Measurements from ENCODE around the gene PTTG1IP.

Gene PTTG1IP

DNA sequence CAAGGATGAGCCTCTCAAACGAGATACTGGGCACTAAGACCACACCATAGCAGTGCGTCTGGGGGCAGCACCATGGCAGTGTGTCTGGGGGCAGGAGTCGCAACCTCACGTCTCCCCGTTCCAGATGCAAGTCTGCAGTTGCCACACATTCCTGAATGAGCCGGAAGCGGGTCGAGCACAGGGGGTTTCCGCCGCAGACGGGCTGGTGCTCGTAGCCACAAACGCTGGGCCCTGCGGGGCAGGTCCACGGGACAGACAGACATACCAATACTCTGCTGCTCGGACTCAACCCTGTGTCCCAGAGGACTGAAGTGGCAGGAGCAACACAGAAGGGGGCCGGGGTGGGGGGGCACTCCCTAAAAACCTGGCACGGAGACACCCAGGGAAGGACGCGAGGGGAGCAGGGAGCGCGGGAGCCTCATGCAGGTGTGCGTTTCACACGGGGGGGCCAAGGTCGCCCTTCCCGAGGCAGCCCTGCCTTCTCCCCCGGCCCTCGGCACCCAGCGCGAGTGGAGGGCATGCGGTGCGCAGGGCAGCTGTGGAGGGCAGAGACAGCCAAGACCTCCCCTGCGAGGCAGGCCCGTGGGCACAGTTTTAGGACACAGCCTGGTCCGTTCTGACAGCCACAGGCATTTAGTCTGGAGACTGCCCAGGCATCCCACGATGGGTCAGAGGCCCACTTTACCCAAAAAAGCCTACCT lies 24.5 kb downstream of the PTTG1IP start:
- no peak for FAIRE-seq
- DNase-seq (ENCODE audit: insufficient read length, low spot score), result no peak
- TF ChIP-seq PAX5 (IDR thresholded peaks at IDR 0.05; ENCODE audit: insufficient read depth, low read length, severe bottlenecking), result no peak
- TF ChIP-seq SPI1 (IDR thresholded peaks at IDR 0.05; ENCODE audit: low read depth, low read length), result no peak
- no peak for TF ChIP-seq POLR2A (IDR thresholded peaks at IDR 0.05; ENCODE audit: low read depth, low read length)
- no peak for TF ChIP-seq POU2F2 (IDR thresholded peaks at IDR 0.05; ENCODE audit: low read depth, low read length)

- DNase-seq (ENCODE audit: insufficient read length, low spot score) (no peak), FAIRE-seq (no peak)
- TF ChIP-seq TAF1 (IDR thresholded peaks at IDR 0.05; ENCODE audit: low read depth, low read length) (no peak), POLR2A (IDR thresholded peaks at IDR 0.05; ENCODE audit: low read depth, low read length) (no peak), POLR2AphosphoS5 (IDR thresholded peaks at IDR 0.05; ENCODE audit: low read depth, low read length) (no peak)
Measured at GRCh38 chr21:44847261-44848056, 26.0 kb downstream of the PTTG1IP start.

DNA sequence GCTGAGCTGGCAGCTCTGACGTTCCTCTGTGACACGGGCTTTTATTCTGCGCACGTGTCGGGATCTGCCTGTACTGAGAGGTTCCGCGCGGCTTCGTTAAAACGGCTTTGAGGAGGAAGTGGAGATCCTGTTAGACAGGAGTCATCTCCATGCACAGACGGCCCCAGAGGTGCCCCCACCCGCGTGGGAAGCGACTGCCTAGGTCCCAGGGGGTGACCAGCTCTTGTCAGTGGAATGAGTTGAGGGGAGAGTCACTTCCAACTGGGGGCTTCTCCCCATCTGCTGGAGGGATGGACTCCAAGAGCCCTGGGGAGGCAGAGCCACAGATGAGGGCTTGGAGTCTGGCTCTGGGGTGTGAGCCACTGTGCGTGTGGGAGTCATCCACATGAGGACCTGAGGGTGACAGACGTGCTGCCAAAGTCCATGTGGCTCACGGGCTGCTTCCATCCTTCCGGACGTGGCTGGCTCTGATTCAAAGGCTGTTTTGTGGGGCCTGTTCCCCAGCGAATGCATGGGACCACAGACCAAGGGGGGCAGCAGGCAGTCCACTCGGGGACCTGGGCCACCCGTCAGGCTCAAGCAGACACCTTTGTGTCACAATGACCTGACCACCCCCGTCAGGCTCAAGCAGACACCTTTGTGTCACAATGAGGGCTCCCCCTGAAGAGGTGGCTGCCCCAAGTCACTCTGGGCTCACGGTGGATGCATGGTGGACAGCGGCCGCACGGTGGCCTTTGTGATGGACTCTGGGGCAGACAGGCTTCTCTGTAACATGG lies 26.8 kb downstream of the PTTG1IP start:
- FAIRE-seq, result no peak
- no peak for TF ChIP-seq POLR2AphosphoS5 (IDR thresholded peaks at IDR 0.05; ENCODE audit: low read depth, low read length)
- TF ChIP-seq SPI1 (IDR thresholded peaks at IDR 0.05; ENCODE audit: low read depth, low read length), result 0 out of 2 replicates have a peak, but pooled peaks have one; percentile 10
- no peak for TF ChIP-seq PAX5 (IDR thresholded peaks at IDR 0.05; ENCODE audit: insufficient read depth, low read length, severe bottlenecking)
- no peak for TF ChIP-seq POLR2A (IDR thresholded peaks at IDR 0.05; ENCODE audit: low read depth, low read length)
- TF ChIP-seq POU2F2 (IDR thresholded peaks at IDR 0.05; ENCODE audit: low read depth, low read length), result no peak
- no peak for TF ChIP-seq TAF1 (IDR thresholded peaks at IDR 0.05; ENCODE audit: low read depth, low read length)

GRCh38 chr21:44846224-44846484 lies 27.3 kb downstream of the PTTG1IP start:
- TF ChIP-seq POU2F2 (IDR thresholded peaks at IDR 0.05; ENCODE audit: low read depth, low read length) (no peak), POLR2AphosphoS5 (IDR thresholded peaks at IDR 0.05; ENCODE audit: low read depth, low read length) (no peak), SPI1 (IDR thresholded peaks at IDR 0.05; ENCODE audit: low read depth, low read length) (no peak)
- FAIRE-seq, result no peak
- DNase-seq (ENCODE audit: insufficient read length, low spot score), result no peak

More for the DNA sequence above, 26.8 kb downstream of the PTTG1IP start:
- no peak for DNase-seq (ENCODE audit: insufficient read length, low spot score)

- FAIRE-seq (no peak), DNase-seq (ENCODE audit: insufficient read length, low spot score) (peak; percentile 68)
- TF ChIP-seq SPI1 (IDR thresholded peaks at IDR 0.05; ENCODE audit: low read depth, low read length) (no peak), TAF1 (IDR thresholded peaks at IDR 0.05; ENCODE audit: low read depth, low read length) (no peak), POU2F2 (IDR thresholded peaks at IDR 0.05; ENCODE audit: low read depth, low read length) (no peak), PAX5 (IDR thresholded peaks at IDR 0.05; ENCODE audit: insufficient read depth, low read length, severe bottlenecking) (no peak), POLR2A (IDR thresholded peaks at IDR 0.05; ENCODE audit: low read depth, low read length) (no peak), POLR2AphosphoS5 (IDR thresholded peaks at IDR 0.05; ENCODE audit: low read depth, low read length) (no peak)
Measured at GRCh38 chr21:44845418-44846223, 27.9 kb downstream of the PTTG1IP start.

GRCh38 chr21:44844256-44844655 lies 29.2 kb downstream of the PTTG1IP start:
- no peak for FAIRE-seq
- DNase-seq (ENCODE audit: insufficient read length, low spot score), result no peak
- no peak for TF ChIP-seq SPI1 (IDR thresholded peaks at IDR 0.05; ENCODE audit: low read depth, low read length)
- no peak for TF ChIP-seq POU2F2 (IDR thresholded peaks at IDR 0.05; ENCODE audit: low read depth, low read length)
- TF ChIP-seq PAX5 (IDR thresholded peaks at IDR 0.05; ENCODE audit: insufficient read depth, low read length, severe bottlenecking), result no peak
- no peak for TF ChIP-seq TAF1 (IDR thresholded peaks at IDR 0.05; ENCODE audit: low read depth, low read length)
- TF ChIP-seq POLR2A (IDR thresholded peaks at IDR 0.05; ENCODE audit: low read depth, low read length), result no peak
- no peak for TF ChIP-seq POLR2AphosphoS5 (IDR thresholded peaks at IDR 0.05; ENCODE audit: low read depth, low read length)

DNA sequence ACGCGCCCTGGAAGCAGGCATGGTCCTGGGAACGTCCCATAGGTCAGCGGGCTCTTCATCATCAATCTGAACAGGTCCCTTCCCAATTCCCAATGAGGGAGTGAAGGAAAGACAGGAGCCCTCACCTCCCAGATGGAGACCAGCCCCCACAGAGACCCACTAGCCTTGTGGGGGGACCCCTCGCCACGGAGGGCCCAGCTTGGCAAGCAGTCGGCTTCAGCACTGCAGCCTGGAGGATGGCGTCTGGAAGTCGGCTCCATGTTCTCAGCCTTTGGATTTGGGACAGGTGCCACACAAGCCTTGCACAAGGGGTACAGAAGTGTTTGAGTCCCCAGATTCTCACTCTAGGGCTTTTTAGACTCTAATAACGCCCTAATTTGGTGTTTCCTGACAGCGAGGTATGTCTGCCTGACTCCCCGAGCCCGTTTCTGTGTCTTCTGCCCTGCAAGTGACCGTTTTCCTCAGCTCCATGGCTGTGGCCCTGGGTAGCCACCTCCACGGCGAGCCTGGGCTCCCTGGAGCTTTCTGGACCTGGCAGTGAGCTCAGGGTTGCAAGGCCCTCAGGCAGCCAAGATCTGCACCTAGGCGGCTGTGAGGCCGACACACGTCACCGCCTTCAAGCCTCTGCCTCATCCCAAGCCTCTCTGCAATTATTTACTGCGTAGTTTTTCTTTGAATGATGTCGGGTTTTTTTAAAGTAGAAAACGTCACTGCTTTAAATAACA lies 30.6 kb downstream of the PTTG1IP start:
- DNase-seq (ENCODE audit: insufficient read length, low spot score) (no peak), FAIRE-seq (no peak)
- TF ChIP-seq POU2F2 (IDR thresholded peaks at IDR 0.05; ENCODE audit: low read depth, low read length), result no peak
- TF ChIP-seq POLR2AphosphoS5 (IDR thresholded peaks at IDR 0.05; ENCODE audit: low read depth, low read length), result no peak
- TF ChIP-seq POLR2A (IDR thresholded peaks at IDR 0.05; ENCODE audit: low read depth, low read length), result no peak
- no peak for TF ChIP-seq PAX5 (IDR thresholded peaks at IDR 0.05; ENCODE audit: insufficient read depth, low read length, severe bottlenecking)
- no peak for TF ChIP-seq TAF1 (IDR thresholded peaks at IDR 0.05; ENCODE audit: low read depth, low read length)
- no peak for TF ChIP-seq SPI1 (IDR thresholded peaks at IDR 0.05; ENCODE audit: low read depth, low read length)

- DNase-seq (ENCODE audit: insufficient read length, low spot score) (no peak), FAIRE-seq (no peak)
- TF ChIP-seq POU2F2 (IDR thresholded peaks at IDR 0.05; ENCODE audit: low read depth, low read length) (no peak), SPI1 (IDR thresholded peaks at IDR 0.05; ENCODE audit: low read depth, low read length) (no peak), POLR2AphosphoS5 (IDR thresholded peaks at IDR 0.05; ENCODE audit: low read depth, low read length) (no peak), POLR2A (IDR thresholded peaks at IDR 0.05; ENCODE audit: low read depth, low read length) (no peak), TAF1 (IDR thresholded peaks at IDR 0.05; ENCODE audit: low read depth, low read length) (no peak), PAX5 (IDR thresholded peaks at IDR 0.05; ENCODE audit: insufficient read depth, low read length, severe bottlenecking) (no peak)
Measured at GRCh38 chr21:44842087-44842486, 31.4 kb downstream of the PTTG1IP start.

All from GM12891 (cell line).